CD4-positive, alpha-beta T cell treated with Interleukin-17A for 4 hours (primary cell): ENCODE results near the gene SMPD3.

Source experiments
- DNase-seq: peaks from one replicate; pipeline ENCODE4 v3.0.0-alpha.2; 2020; ENCODE audit warnings: mixed read lengths

The SMPD3 gene

DNA sequence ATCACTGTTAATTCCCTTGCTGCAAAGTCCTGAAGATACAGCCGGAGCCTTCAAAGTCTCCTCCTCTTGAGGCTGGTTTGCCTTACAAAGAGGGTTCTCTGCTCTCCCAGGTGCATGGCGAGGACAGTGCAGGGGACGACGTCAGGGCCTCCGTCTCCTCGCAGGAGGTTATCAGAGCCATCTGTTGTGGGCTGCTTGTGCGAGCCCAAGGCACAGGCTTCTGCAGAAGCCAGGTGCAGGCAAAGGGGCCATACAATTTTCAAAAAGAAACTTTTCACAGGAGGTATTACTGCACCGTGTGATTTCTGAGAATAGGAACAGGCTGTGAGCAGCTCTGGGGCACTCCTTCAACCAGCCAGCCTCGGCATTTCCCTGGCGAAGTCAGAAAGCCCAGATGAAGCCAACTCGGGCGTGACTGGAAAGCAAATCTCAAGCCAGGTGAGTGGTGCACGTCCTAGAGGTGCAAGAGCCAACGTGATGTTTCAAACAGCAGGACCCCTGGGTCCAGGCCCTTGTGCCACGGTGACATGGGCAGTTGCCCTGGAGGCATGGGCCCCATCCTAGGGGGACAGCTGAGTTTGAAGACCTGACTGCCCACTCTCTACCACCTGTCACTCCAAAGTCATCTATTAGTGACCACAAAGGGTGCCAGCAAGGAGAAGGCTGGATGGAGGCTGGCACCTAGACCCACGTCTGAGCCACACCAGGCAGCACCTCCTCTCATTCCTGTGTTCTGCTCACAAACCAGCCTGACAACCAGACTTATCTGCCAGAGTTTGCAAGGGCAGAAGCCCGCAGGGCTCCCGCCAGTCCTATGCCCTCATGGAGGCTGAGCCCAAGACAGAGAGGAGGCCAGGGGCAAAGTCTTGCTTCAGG is 68.6 kb downstream of the SMPD3 start:
- no peak for DNase-seq

DNA sequence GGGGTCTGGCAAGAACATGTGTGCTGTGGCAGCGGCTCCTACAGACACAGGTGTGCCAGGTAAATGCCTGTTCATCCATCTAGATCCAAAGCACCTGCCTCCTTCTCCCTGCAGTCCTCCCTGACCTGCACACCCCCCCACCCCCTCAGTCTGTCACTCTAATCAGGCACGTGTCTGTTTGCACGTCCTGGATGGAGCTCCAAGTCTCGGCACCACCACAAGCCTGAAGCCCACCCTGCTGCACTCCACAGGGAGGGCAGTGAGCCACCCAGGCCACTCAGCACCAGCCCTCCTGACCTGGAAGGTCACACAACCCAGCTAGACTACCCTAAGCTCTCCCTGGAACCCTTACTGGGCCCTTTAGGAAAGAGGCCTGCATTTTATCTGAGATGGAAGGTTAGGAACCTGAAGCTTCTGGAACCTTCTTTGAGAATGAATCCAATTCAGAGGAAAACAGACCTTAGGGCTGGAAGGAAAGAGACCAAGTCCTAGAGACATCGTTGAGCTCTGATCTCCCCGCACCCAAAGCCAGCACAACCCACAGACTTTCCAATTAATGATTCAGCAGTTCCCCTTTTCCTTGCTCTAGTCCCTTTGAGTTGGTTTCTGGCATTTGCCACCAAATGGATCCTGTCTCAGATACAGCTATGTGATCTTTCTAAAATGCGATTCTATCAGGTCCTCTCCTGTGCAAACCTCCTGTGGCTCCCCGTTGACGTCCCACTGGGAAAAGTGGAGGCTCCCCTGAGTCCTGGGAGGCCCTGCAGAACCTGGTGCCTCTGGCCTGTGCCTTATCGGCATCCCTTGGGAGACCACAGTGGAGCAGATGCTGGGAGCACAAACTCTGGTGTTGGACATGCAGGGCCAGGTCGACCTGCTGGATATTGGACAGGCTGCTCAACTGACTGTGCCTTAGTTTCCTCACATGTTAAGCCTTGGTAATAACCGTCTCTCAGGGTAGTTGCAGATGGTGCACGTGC is 69.6 kb downstream of the SMPD3 start:
- DNase-seq, result no peak

DNA sequence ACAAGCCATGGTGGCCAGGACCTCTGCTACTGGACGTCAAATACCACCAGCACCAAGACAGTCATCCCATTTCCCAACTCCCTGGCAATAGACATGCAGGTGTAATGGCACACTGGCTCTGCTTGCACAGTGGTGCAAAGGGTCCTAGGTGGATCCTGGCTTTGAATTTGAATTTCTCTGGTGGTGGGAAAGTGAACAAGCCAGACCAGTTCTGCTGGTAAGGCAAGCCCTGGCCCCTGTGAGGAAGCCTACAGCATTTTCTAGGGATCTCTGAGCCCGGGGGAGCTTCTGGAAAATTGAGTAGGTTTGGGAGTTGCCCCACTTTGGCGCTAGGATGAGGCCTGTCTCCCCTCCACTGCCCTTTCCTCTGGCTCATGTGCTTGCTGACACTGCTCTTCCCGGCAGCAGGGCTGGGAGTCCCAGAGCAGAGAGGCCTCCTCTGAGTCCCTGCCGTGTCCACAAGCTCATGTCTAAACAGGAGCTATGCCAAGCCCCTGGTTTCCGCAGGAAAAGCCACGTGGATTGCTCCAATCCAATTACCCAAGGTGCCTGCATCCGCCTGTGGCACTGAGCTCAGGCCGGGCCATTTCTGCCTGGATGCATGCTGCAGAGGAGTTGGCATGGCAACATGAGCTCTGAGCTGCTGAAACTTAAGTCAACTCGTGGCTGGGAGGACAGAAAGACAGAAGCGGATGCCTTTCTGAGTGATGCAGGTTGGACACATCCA is 70.5 kb downstream of the SMPD3 start:
- DNase-seq, result no peak

DNA sequence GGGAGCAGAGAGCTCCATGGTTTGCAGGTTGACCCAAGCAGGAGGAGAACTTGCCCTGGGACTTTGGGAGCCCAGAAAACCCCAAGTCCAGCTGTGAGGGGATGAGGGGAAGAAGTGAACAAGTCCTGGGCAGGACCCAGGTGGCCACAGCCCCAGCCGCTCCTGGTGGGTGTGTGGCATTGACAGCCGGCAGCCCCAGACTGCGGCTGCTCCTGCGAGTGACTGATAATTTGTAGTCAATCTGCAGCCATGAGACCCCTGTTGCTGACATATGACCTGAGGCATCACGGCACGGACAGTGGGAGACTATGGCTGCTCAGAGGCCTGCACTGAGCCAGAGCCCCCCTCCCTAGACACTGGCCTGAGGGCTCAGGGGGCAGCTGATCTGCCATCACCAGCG is 71.1 kb downstream of the SMPD3 start:
- no peak for DNase-seq

DNA sequence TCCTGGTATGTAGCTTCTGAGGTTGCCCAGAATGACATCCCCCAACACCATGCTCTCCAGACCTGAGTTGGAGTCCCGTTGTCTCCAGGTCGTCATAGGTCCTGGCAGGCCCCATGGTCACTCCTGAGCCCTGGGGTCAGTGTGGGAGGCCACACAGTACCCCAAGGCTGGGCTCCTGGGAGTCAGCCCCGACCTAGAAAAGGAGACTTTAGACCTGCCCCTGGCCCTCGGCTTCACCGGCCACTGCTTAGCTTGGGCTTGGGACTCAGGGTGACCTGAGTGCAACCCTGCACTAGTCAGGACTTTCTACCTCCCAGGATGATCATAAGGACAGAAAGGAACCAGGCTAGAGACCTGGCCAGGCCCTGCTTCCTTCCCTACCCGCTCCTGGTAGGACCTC is 71.7 kb downstream of the SMPD3 start:
- DNase-seq, result no peak

DNA sequence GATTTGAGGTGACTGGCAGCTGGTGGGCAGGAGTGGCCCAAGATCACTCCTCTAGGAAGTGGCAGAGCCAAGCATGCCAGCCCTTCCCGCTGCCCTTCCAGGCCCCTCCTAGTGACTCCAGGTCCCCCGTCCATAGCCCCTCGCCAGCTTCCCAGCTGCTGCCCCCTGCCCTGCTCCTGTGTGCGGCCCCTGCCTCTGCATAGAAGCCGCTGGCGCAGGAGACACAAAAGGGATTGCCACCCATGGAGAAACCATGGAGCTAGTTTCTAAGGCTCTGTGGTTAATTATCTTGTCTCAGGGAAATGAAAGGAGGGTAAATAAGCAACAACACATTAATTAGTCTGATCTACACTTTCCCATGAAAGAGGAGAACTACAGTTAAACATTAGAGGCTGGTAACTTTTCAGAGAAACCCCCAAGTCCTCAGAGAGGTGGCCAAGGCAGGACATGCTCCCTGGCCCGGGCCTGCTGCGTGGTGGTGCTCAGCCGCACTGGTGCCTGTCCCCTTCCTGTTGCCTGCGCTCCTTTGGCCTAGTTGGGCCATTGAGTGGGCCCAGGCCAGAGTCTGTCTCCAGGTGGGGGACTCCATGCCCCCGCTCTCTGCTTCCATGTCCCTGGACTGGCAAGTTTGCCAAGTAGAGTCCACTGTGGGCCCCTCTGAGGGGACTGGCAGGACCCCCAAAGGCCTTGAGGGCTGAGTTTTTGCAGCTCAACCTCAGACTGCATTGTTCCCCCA is 72.3 kb downstream of the SMPD3 start:
- no peak for DNase-seq

DNA sequence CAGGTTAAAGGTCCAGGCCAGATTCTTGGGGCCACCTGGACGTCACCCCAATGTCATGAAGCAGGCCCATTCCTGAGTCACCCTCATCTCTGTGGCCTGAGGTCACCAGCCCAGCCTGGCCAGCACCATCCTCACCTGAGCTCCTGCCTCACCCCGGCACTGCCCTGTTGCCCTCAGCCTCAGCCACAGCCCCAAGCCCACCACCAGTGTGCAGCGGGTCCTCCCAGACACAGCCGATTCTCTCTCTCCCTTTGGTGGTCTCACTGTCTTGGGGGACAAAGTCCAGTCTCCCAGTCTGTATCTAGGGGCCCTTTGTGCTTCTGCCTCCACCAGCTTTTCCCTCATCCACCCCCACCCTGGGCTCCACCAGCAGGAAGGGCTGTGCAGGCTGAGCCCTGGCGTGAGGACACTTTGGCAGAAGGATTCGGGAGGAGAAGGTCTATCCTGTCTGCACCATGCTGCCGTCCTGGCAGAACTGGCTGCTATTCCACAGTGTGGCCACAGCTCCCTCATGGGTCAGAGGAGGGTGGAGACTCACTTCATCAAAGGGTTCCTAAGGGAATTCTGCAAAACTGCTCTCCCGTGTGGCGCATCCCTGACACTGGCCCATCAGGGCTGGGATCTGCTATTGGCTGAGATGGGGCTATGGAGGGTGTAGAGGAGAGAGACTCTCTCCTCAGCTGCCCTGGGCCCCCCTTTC is 73.2 kb downstream of the SMPD3 start:
- DNase-seq, result no peak

DNA sequence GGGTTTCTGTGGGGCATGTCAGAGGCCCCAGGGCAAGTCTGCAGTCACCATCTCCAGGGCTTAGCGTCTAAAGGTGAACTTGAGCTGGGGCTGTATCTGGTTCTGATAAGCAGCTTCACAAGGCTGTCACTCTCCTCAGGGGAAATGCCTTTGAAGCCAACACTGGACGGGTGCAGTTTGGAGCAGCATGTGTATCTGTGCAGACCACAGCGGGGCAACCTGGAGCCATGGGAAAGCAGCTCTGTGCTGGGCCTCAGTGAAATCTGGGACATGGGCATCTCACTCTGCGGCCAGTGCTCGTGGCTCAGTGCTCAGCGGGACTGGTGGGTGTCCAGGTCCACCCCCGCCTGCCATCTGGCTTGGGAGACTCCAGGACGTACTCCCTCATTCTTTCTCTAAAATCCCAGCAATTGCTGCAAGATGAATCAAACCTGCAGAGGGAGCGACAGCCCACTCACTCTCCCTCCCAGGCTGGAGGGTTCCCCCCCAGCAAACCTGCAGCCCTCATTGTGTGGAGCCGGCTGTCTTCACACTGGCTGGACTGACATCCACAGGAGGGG is 74.0 kb downstream of the SMPD3 start:
- DNase-seq, result no peak

DNA sequence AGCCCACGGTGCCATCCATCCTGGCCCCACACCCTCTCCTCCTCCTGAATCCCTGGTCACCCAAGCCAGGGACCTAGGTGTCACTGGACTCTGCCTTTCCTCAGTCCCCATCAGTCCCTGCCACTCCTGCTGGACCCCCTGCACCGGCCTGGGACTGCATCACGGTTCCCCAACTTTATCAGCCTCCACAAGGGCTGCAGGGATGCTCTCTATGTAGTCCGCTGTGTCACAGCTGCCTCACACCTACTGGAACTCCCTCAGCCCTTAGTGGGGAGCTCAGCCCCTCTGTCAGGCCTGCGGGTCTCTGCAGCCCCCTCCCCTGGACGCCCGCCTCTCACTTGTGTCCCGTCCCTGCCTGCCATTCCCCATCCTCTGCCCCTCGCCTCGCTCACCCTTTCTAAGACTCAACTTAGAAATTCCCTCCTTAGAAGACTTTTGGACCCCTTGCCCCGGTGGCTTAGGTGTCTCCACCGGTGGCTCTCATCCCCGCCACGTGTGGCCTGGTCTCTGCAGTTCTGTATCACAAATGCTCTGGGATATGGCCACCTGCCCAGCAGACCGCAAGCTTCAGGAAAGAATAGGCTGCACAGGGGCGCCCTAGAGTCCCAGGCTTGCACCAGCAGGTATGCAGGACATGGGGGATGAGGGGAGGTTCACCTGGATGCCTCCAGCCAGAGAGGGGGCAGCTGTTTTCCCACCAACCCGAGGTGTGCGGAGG is 74.6 kb downstream of the SMPD3 start:
- DNase-seq, result no peak

DNA sequence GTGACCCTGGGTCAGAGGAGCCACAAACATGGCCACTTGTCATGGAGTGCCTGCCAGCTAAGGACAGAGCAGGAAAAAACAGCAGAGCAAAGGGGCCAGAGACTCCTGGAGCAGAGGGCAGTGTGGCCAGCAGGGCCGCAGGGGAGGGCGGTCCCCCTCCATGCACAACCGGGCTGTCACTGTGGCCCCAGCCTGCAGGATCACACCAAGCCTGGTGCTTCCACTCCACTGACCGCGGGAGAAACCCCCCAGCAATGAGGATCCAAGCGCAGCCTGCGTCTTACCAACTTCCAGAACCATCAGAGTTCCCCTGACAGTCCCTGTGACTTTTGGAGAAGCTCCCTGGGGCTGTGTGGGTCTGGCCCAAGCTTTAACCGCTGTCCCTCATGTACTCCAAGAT is 75.5 kb downstream of the SMPD3 start:
- DNase-seq, result no peak

DNA sequence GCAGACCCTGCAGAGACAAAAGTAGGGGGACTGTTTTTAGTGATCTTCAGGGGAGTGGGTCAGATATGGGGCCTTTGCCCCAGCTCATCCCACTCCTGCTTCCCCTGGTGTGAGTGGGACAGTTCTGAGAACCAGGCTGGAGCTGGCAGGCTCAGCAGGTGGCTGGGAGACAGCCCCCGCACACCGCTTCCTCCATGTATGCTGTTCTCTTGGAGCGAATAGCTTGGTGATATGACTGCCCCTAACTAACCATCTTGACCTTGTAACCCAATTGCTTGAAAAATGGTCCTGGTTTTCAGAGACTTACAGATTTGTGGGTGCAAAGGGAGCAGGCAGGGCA is 76.0 kb downstream of the SMPD3 start:
- DNase-seq, result no peak

DNA sequence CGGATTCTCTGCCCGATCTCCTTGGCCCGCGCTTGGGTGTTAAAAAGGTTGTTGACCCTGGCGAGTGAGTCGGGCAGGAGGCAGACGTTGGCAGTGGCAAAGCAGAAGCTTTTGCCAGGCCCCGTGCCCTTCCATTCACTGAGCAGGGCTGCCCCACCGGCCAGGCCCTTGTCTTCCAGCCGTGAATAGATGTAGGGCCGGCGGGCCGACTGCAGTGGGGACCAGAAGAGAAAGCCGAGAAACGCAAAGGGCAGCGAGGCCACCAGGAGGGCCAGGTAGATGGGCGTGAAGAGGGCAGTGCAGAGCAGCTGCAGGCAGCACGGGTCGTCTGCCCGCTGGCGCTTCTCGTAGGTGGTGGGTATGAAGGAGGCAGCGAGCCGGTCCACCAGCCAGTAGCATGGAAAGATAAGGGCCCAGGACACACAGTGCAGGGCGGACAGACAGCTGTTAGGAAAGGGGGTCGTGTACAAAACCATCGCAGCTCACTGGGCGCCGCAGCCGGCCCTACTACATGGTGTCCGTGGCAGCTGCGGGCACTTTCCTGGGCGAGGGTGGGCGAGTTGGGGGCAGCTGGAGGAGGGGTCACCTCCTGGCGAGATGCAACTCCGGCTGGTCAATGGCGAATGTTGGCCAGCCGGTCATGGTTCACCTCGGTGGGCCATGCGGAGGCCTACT is 76.5 kb downstream of the SMPD3 start:
- DNase-seq, result no peak

DNA sequence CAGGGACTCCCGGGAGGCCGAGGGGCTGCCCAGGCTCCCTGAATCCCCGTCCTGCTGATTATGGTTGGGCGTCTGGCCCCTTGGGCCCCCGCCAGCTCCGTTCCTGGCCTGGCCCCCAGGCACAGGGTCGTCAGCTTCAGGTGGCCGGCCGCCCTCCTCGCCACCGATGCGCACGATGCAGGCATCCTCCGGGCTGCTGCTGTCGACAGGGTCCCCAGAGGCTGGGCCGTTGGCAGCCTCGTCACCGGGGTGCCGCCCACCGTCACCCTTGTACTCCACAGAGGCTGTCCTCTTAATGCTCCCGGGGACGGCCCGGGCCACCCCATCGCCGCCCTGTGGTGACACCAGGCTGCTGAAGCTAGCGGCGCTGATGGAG is 77.0 kb downstream of the SMPD3 start:
- no peak for DNase-seq

DNA sequence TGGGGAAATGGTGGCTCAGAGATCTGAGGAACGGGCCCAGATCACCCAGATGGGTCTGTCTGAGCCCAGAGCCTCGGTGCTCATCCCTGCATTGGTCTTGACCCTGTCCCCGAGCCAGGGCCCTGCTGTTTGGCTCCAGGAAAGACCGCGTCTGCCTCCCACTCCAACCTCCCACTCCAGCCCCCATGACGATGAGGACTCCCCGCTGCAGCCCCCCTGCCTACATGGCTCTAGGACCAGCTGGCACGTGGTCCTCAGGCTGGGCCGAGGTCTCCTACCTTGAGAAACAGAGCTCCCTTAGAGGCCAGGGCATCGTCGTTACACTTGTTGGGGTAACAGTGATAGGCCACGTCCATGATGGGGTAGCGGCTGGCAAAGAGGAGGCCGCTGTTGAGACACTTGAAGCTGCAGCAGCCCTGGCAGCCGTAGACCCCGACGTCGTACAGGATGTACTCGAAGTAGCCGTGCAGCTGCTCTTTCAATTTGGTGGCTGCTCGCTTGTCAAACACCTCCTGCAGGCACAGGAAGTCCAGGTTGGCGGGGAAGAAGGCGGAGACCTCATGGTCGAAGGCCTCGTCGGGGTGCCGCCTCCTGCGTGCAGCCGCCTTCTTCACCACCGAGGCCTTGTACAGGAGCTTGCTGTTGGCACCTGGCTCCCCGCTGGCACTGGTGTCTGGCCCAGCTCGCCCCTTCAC is 77.6 kb downstream of the SMPD3 start:
- peak; percentile 62 for DNase-seq

DNA sequence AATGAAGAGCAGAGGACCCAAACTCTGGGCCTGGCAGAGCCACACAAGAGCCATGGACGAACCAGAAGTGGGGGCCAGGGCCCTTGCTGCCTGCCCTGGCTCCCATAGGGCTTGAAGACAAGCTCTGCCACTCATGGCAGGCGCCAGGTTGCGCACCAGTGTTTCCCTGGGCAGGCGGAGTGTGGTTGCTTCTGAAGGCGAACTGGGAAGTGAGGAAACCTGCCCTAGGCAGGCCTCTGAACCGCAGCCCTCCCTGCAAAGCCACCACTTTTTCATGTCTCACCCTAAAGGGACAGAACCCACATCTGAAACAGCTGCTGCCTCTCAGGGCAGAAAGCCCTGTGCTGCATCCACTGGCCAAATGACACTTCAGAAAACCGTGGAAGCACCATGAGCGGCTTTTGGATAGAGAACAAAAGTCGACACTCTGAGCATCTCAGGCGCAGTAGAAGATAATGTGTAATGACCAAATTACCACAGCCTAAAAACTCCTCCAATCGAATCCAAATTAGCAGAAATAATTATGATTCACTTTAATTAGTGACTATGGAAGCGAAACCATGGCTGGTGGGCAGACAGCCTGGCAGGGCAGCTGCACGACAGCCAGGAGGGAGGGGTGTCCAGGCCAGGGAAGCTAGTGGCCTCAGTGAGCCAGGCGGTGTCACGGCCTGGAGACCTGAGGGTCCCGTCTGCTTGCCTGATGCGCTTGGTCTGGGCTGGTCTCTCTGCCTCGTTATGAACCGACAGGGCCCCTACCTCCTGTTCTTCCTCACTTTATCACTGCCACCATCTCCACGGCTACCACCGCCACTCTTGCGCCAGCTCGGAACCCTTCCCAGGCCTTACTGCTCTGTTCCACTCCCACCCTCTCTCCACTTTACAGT is 78.4 kb downstream of the SMPD3 start:
- peak; percentile 51 for DNase-seq

DNA sequence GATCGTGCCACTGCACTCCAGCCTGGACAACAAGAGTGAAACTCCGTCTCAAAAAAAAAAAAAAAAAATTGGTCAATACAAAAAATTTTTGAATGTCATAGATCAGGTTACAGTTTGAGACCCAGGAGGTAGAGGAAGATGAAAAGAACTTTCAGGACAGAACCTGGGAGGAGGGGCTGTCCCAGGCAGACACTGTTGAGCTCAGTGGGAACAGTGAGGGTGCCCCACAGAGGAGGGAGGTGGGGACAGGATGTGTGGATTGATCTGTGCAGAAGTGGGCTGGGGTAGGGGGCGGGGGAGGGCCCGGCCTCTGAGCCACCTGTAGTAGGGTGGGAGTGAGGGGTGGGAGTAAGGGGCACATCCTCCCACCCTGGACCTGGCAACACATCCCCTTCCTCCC is 79.1 kb downstream of the SMPD3 start:
- no peak for DNase-seq

DNA sequence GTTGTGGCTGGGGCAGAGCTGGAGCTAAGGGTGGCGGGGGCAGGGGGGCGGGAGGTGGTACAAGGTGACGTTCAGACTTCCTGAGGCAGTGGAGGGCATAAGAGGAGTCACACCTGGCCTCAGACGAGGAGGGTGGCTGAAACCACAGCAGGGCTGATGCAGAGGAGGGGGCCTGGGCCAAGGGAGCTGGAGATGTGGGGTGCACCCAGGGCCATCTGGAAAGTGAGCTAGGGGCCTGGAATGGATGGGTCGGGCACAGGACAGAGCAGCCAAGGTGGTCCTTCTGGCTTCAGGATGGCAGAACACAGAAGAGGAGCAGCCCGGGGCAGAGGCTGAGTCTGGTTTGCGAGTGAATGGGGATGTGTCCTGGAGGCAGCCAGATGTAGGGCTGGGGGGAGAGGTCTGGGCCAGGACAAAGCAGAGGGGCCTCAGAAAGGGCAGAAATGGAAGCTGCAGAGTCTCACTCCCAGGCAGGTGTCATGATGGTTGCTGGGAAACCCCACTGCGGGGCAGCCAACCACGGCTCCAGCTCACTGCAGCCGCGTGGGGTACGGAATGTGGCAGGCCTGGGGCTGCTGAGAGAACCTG is 79.9 kb downstream of the SMPD3 start:
- DNase-seq, result no peak

DNA sequence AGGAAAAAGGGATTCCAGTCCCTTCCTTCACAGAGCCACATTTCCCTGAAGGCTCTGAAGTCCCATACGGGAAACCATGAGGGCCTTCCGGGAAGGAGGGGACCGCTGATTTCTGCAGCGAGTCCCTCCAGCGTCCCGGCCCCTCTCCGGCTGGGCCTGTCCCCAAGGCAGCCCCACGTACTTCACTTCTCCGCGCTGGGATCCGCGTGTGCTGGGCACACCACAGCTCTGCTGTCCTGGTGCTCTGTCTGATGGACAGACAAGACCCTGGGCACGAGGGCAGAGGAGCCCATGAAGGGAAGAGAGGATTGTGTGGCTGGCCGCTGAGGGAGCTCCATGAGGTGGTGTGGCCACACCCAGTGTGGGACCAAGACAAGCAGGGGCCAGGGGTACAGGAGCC is 80.4 kb downstream of the SMPD3 start:
- no peak for DNase-seq
